HG03135 (cell line): ENCODE results near the gene COL6A1.
"Not testable (repeated sequence)": the region's sequence is repeated elsewhere in the genome, so short reads cannot be mapped to it uniquely, and the experiment has no call there.

ENCODE experiments used
- ATAC-seq: cut with Tn5 transposase; IDR thresholded peaks from one replicate; pipeline ENCODE4 v1.9.1; 2021; ENCODE audit warnings: mild to moderate bottlenecking, moderate library complexity; ENCODE audit not compliant: unreplicated experiment

The COL6A1 gene

DNA sequence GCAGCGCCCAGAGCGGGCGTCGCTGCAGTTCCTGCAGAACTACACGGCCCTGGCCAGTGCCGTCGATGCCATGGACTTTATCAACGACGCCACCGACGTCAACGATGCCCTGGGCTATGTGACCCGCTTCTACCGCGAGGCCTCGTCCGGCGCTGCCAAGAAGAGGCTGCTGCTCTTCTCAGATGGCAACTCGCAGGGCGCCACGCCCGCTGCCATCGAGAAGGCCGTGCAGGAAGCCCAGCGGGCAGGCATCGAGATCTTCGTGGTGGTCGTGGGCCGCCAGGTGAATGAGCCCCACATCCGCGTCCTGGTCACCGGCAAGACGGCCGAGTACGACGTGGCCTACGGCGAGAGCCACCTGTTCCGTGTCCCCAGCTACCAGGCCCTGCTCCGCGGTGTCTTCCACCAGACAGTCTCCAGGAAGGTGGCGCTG lies 22.0 kb downstream of the COL6A1 start:
- no peak for ATAC-seq

DNA sequence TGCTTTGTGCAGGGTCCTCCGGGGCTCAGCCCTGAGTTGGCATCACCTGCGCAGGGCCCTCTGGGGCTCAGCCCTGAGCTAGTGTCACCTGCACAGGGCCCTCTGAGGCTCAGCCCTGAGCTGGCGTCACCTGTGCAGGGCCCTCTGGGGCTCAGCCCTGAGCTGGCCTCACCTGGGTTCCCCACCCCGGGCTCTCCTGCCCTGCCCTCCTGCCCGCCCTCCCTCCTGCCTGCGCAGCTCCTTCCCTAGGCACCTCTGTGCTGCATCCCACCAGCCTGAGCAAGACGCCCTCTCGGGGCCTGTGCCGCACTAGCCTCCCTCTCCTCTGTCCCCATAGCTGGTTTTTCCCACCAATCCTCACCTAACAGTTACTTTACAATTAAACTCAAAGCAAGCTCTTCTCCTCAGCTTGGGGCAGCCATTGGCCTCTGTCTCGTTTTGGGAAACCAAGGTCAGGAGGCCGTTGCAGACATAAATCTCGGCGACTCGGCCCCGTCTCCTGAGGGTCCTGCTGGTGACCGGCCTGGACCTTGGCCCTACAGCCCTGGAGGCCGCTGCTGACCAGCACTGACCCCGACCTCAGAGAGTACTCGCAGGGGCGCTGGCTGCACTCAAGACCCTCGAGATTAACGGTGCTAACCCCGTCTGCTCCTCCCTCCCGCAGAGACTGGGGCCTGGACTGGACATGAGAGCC lies 22.7 kb downstream of the COL6A1 start:
- no peak for ATAC-seq

DNA sequence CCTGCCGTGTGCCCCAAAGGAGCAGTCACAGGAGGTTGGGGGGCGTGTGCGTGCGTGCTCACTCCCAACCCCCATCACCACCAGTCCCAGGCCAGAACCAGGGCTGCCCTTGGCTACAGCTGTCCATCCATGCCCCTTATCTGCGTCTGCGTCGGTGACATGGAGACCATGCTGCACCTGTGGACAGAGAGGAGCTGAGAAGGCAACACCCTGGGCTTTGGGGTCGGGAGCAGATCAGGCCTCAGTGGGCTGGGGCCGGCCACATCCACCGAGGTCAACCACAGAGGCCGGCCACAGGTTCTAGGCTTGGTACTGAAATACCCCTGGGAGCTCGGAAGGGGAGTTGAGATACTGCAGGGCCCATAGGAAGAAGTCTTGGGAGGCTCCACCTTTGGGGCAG lies 23.5 kb downstream of the COL6A1 start:
- no peak for ATAC-seq

DNA sequence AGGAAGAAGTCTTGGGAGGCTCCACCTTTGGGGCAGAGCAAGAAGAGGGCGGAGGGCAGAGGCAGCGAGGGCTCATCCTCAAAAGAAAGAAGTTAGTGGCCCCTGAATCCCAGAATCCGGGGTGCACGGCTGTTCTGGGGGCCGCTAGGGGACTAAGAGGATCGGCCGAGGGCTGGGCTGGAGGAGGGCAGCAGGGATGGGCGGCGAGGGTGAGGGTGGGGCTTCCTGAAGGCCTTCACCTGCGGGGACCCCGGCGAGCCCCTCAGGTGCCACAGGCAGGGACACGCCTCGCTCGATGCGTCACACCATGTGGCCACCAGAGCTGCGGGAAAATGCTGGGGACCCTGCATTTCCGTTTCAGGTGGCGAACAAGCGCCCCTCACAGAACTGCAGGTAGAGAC lies 23.9 kb downstream of the COL6A1 start:
- ATAC-seq = no peak

DNA sequence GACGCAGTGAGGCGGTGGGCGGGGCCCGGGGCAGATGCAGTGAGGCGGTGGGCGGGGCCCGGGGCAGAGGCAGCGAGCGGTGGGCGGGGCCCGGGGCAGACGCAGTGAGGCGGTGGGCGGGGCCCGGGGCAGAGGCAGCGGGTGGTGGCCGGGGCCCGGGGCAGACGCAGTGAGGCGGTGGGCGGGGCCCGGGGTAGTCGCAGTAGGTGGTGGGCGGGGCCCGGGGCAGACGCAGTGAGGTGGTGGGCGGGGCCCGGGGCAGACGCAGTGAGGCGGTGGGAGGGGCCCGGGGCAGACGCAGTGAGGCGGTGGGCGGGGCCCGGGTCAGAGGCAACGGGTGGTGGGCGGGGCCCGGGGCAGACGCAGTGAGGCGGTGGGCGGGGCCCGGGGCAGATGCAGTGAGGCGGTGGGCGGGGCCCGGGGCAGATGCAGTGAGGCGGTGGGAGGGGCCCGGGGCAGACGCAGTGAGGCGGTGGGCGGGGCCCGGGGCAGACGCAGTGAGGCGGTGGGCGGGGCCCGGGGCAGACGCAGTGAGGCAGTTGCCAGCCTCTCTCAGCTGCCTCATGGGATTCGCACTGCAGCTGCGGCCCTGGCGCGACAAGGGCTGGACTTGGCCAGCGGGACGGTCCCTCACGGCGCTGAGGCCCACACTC lies 24.4 kb downstream of the COL6A1 start:
- not testable (repeated sequence) for ATAC-seq

- ATAC-seq = no peak
These were observed 25.2 kb downstream of the COL6A1 start for GRCh38 chr21:46006547-46007491.

DNA sequence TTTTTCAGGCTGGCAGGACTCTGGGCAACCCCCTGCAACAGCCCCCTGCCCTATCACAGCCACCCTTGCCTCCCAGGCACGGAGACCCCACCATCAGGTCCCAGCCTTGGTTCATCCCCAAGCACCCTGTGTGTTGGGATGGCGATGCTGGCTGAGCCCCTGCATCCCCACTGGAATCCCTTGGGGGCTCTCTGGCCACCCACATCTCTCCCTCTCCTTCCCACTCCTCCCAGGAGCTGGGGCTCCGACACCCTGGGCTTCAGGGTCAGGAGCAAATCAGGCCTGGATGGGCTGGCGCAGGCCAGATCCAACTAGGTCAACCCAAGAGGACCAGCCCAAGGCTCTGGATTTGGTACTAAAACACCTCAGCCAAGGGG lies 25.9 kb downstream of the COL6A1 start:
- ATAC-seq = no peak

DNA sequence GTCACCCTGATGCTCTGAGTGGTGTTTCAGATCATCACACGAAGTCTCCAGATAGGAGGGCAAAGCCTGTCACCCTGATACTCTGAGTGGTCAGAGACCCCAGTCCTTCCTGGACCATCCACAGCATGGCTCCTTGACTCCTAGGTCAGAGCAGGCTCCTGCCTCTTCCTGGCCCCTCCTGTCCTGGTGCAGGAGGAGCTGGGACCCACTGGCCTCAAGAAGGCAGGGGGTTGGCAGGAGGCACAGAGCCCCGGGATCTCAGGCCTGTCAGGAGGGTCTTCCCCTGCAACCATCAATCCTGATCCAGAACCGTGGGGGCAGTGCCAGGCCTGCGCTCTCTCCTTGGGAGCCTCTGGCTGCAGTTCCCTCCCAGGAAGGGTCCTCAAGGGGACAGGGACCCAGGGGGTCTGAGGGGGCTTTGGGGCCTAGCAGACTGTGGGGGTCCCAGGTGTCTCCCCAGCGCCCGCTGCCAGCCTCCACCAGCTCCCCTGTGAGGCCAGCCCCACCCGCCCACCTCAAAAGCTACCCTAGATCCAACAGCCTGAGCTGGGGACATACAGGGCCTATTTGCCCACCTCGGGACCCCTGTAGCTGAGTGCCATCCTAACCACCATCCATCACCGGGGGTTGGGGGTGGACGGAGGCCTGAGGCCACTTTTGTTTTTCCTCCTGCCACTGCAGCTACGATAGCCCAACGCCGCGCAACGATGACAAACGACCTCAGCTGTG lies 27.5 kb downstream of the COL6A1 start:
- ATAC-seq = no peak

GRCh38 chr21:46009951-46010705 lies 28.6 kb downstream of the COL6A1 start:
- ATAC-seq = no peak

GRCh38 chr21:46011267-46011967 lies 29.8 kb downstream of the COL6A1 start:
- no peak for ATAC-seq

DNA sequence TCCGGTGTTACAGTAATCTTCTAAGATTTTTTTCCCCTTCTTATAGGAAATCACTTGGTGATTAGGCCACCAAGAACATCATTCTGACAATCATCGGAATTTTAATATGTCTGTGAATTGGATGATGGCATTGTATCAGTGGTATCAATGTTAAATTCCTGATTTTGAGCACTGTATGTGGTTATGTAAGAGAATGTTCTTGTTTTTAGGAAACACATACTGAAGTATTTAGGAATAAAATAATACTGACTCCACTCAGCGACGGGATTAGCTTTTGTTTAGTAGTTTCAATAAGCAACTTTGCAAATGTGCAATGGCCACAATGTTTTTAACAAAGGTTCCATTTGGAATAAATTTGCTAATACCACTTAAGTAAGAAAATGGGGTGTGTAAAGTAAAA lies 30.6 kb downstream of the COL6A1 start:
- ATAC-seq = no peak

DNA sequence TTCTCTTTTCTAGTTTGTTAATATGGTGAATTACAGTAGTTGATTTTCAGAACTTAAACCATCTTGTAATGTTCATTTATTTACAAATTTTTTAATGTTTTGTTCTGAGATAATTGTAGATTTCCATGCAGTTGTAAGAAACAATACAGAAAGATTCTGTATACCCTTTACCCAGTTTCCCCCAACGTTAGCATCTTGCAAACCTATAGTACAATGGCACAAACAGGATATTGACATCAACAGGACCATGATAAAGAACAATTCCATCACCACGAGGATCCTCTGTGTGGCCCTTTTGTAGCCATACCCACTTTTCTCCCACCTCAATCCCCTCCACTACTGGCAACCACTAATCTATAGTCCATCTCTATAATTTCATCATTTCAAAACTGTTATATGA lies 33.3 kb downstream of the COL6A1 start:
- ATAC-seq = no peak

DNA sequence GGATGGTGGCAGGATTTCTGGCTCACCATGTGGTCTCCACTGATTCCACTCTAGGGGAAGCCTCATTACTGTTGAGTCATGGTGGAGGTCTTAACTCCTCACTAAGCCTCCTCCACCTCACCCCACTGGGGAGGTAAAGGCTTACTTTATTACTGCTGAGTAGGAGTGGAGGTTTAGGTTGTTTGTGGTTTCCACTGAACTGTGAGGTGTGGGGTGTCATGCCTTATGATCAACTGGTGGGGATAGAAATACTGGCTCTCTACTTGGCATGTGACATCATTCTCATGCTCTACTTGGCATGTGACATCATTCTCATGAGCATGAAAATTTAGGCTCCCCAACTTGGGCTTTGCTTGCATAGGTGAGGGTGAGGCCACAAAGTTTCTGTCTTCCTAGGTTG lies 35.6 kb downstream of the COL6A1 start:
- ATAC-seq = no peak

- no peak for ATAC-seq
These were observed 36.1 kb downstream of the COL6A1 start for GRCh38 chr21:46017695-46018094.

GRCh38 chr21:46018615-46019014 lies 37.0 kb downstream of the COL6A1 start:
- ATAC-seq = no peak

DNA sequence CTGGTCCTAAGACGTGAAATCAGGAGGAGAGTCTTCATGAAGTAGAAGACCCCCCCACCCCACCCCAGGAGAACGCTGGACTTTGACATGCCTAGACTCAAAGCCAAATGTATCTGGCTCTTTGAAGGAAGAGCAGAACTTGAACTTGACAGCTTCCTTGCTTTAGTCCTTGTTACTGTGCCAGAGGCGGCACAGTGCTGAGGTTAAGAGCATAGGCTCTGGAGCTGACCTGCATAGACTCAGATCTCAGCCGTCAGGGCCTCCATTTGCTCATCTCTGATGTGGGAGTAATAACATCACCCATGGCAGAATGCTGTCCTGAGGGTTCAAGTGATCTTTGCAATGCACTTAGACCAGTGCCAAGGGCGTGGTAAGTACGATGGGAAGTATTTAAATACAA lies 39.0 kb downstream of the COL6A1 start:
- ATAC-seq = no peak

GRCh38 chr21:46021398-46021797 lies 39.8 kb downstream of the COL6A1 start:
- no peak for ATAC-seq

DNA sequence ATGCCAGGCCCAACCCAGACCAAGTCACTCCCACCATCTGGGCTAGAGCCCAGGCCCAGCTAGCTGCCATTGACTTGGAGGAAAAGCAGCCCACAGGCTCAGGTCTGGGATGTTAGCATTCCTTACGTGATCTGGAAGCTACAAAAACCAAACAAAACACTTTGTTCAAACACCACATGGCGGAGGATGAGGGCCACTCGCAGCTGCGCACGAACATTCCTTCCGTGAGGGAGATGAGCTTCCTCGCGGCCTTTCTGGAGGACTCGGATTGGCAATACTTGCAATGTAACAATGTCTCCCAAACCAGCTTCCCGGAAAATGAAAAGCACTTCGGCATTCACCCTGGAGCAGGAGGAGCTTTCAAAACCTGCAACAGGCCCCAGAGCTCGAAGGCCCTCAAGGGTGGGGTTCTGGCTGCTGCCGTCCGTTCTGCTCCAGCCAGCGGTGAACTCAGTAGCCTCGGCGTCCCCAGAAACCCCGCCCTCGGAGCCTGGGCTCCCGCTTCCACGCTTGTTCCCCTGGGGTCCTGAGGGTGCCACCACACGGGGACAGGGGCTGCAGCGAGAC lies 40.5 kb downstream of the COL6A1 start:
- no peak for ATAC-seq
